Measurements from ENCODE around the gene CACNB2. TPM values are rescaled to one million over a fixed set of nuclear protein-coding genes. Genes with fewer than 3 reads are reported as not detected.
"Not testable (repeated sequence)": the region's sequence is repeated elsewhere in the genome, so short reads cannot be mapped to it uniquely, and the experiment has no call there.

The CACNB2 gene
- total RNA-seq, 1 donor from 2014 or later: 0.13 TPM

GRCh38 chr10:18429335-18429734, 289.1 kb downstream of the CACNB2 start:
- no peak overlapping the region for H3K4me3 Mint-ChIP-seq
- H3K36me3 Mint-ChIP-seq (ENCODE audit: low read depth): no peaks in the 10 kb centered on the region
- peaks cover 7% of the 10 kb centered on the region for H3K27me3 Mint-ChIP-seq (ENCODE audit: insufficient read depth)
- DNase-seq (ENCODE audit: low spot score): no peak
- H3K4me1 Mint-ChIP-seq (ENCODE audit: low read depth): no peaks in the 10 kb centered on the region
- intact Hi-C loops (cut with micrococcal nuclease): no loop called here
- H3K9me3 Mint-ChIP-seq: no peaks in the 10 kb centered on the region
- H3K27ac Mint-ChIP-seq: no peak overlapping the region

DNA sequence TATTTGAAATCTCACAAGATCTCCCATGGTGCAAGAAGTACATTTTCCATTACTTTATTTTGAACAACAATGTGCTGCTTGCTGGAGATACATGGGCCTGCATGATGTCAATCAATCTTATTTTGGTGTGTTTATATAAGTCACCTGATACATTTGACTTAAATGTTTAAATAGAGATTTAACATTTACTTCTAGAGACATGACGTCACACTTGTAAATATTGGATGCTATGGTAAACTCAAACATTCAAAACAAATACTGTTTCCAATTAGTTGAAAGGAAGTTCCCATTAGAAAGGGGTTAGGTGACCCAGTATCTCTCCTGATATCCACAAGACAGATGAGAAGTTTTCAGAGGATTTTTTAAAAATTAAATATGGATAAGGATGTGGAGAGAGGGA, 296.7 kb downstream of the CACNB2 start:
- DNase-seq (ENCODE audit: low spot score): no peak
- H3K4me3 Mint-ChIP-seq: no peak overlapping the region
- intact Hi-C loops (cut with micrococcal nuclease): no loop called here
- H3K27me3 Mint-ChIP-seq (ENCODE audit: insufficient read depth): no peaks in the 10 kb centered on the region
- no peaks in the 10 kb centered on the region for H3K4me1 Mint-ChIP-seq (ENCODE audit: low read depth)
- H3K36me3 Mint-ChIP-seq (ENCODE audit: low read depth): no peaks in the 10 kb centered on the region
- no peaks in the 10 kb centered on the region for H3K9me3 Mint-ChIP-seq
- H3K27ac Mint-ChIP-seq: no peak overlapping the region

- Mint-ChIP-seq H3K27ac (no peak overlapping the region), H3K27me3 (ENCODE audit: insufficient read depth) (no peaks in the 10 kb centered on the region), H3K9me3 (no peaks in the 10 kb centered on the region), H3K4me1 (ENCODE audit: low read depth) (no peaks in the 10 kb centered on the region), H3K36me3 (ENCODE audit: low read depth) (no peaks in the 10 kb centered on the region), H3K4me3 (no peak overlapping the region)
- intact Hi-C loops (cut with micrococcal nuclease): no loop called here
- DNase-seq (ENCODE audit: low spot score): no peak
These were observed 297.3 kb downstream of the CACNB2 start for GRCh38 chr10:18437486-18437885.

GRCh38 chr10:18438361-18439126, 298.3 kb downstream of the CACNB2 start:
- no peaks in the 10 kb centered on the region for H3K4me1 Mint-ChIP-seq (ENCODE audit: low read depth)
- H3K36me3 Mint-ChIP-seq (ENCODE audit: low read depth): no peaks in the 10 kb centered on the region
- no peak overlapping the region for H3K4me3 Mint-ChIP-seq
- intact Hi-C loops (cut with micrococcal nuclease): no loop called here
- no peaks in the 10 kb centered on the region for H3K9me3 Mint-ChIP-seq
- H3K27me3 Mint-ChIP-seq (ENCODE audit: insufficient read depth): no peaks in the 10 kb centered on the region
- DNase-seq (ENCODE audit: low spot score): no peak
- no peak overlapping the region for H3K27ac Mint-ChIP-seq

DNA sequence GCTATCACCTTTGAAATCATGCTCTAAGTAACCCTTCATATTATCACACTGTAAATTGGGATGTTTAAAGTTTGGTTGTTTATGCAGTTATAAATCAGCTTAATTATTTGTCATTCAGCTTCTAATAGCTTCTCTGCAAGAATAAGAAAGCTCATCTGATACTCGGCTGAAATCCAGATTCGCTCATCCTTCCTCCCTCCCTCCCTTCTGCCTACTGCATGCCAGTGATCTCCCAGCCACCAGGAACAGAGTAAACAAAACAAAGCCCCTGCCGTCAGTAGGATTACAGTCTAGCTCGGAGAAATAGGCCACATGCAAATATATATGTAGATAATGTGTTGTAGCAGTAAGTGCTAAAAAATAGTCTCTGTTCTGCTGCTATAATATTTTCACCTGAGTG, 299.4 kb downstream of the CACNB2 start:
- no peak for DNase-seq (ENCODE audit: low spot score)
- Mint-ChIP-seq H3K4me3 (no peak overlapping the region), H3K36me3 (ENCODE audit: low read depth) (no peaks in the 10 kb centered on the region), H3K27me3 (ENCODE audit: insufficient read depth) (no peaks in the 10 kb centered on the region), H3K27ac (no peak overlapping the region), H3K4me1 (ENCODE audit: low read depth) (no peaks in the 10 kb centered on the region), H3K9me3 (no peaks in the 10 kb centered on the region)
- intact Hi-C loops (cut with micrococcal nuclease): no loop called here

- H3K4me1 Mint-ChIP-seq (ENCODE audit: low read depth); DNase-seq (ENCODE audit: low spot score); H3K27ac Mint-ChIP-seq; H3K9me3 Mint-ChIP-seq; H3K4me3 Mint-ChIP-seq; H3K27me3 Mint-ChIP-seq (ENCODE audit: insufficient read depth); H3K36me3 Mint-ChIP-seq (ENCODE audit: low read depth); intact Hi-C loops (cut with micrococcal nuclease): not testable (repeated sequence)
These were observed 305.4 kb downstream of the CACNB2 start for GRCh38 chr10:18445635-18446034.

- H3K27me3 Mint-ChIP-seq (ENCODE audit: insufficient read depth): no peaks in the 10 kb centered on the region
- intact Hi-C loops (cut with micrococcal nuclease): no loop called here
- no peak overlapping the region for H3K27ac Mint-ChIP-seq
- H3K36me3 Mint-ChIP-seq (ENCODE audit: low read depth): no peaks in the 10 kb centered on the region
- no peaks in the 10 kb centered on the region for H3K4me1 Mint-ChIP-seq (ENCODE audit: low read depth)
- no peak for DNase-seq (ENCODE audit: low spot score)
- H3K4me3 Mint-ChIP-seq: no peak overlapping the region
- no peaks in the 10 kb centered on the region for H3K9me3 Mint-ChIP-seq
These were observed 306.0 kb downstream of the CACNB2 start for GRCh38 chr10:18446205-18446604.

- intact Hi-C loops (cut with micrococcal nuclease): no loop called here
- Mint-ChIP-seq H3K27ac (no peak overlapping the region), H3K4me3 (no peak overlapping the region), H3K9me3 (no peaks in the 10 kb centered on the region), H3K27me3 (ENCODE audit: insufficient read depth) (no peaks in the 10 kb centered on the region), H3K36me3 (ENCODE audit: low read depth) (no peaks in the 10 kb centered on the region), H3K4me1 (ENCODE audit: low read depth) (no peaks in the 10 kb centered on the region)
- DNase-seq (ENCODE audit: low spot score): no peak
These were observed 309.4 kb downstream of the CACNB2 start for GRCh38 chr10:18449611-18450026.

DNA sequence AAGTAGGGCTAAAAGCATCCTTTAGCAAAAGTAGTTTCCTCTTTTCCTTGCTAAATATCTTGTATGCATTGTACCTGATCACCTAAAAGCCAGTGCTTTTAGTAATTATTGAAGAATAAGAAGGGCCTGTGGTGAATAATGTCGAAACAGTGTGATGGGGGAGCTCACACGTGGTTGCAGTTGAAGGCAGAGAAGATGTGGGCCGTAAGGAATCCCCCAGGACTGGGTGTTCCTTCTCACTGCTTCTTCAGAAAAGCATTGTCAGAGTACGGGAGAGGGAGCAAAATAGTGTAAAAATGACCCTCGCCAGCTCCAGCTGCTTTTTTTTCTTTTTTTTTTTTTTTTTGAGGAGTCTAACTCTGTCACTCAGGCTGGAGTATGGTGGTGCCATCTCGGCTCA, 310.1 kb downstream of the CACNB2 start:
- Mint-ChIP-seq H3K9me3 (no peaks in the 10 kb centered on the region), H3K27me3 (ENCODE audit: insufficient read depth) (no peaks in the 10 kb centered on the region), H3K4me3 (no peak overlapping the region), H3K4me1 (ENCODE audit: low read depth) (no peaks in the 10 kb centered on the region), H3K36me3 (ENCODE audit: low read depth) (no peaks in the 10 kb centered on the region), H3K27ac (no peak overlapping the region)
- intact Hi-C loops (cut with micrococcal nuclease): no loop called here
- DNase-seq (ENCODE audit: low spot score): no peak

DNA sequence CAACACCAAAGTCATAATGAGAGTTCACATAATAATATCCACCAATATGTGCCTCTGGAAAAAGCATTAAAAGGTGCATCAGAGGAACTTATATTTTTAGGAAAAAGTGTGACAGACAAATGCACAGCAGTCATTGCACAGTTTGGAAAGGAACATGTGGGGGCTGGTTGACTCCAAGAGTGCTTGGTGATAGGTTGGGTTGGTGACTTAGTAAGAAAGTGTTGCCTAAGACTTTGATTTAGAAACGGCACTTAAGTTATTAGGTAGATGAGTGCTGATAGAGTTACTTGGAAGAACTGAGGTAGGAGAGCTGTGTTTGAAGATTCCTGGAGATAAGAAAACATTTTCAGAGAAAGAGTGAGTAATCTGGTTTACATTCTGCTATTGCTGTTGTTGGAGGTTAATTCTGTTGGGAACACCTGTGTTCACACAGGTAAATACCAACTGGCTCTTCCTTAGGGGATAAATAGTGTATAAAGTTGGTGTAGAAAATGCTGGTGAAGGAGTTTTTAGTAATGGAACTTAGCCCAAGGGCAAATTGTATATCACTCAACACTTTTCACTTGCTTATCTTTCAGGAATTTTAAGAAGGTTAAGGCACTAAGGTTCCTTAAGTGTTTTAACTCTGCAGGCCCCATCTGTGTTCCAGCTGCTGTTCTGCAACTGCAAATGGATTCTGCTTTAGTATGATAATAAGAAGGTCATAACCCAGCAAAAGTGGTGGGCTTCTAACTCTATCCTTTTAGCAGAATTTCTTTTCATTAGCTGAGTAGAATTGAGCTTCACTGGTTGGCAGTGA, 315.1 kb downstream of the CACNB2 start:
- Mint-ChIP-seq H3K27ac (no peak overlapping the region), H3K36me3 (ENCODE audit: low read depth) (no peaks in the 10 kb centered on the region), H3K27me3 (ENCODE audit: insufficient read depth) (no peaks in the 10 kb centered on the region), H3K4me1 (ENCODE audit: low read depth) (no peaks in the 10 kb centered on the region), H3K9me3 (no peaks in the 10 kb centered on the region), H3K4me3 (no peak overlapping the region)
- DNase-seq (ENCODE audit: low spot score): no peak
- intact Hi-C loops (cut with micrococcal nuclease): no loop called here

DNA sequence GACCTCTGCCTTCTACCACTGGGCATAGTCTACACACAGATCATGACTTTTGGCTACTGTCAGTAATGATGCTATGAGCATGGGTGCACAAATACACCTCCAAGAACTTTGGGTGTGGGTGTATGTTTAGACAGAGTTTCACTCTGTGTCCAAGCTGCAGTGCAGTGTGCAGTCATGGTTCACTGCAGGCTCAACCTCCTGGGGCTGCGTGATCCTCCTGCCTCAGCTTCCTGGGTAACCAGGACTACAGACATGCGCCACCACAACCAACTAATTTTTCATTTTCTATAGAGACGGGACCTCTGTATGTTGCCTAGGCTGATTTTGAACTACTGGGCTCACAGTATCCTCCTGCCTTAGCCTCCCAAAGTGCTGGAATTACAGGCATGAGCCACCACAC, 316.8 kb downstream of the CACNB2 start:
- intact Hi-C loops (cut with micrococcal nuclease): no loop called here
- H3K27ac Mint-ChIP-seq: no peak overlapping the region
- H3K36me3 Mint-ChIP-seq (ENCODE audit: low read depth): no peaks in the 10 kb centered on the region
- H3K4me1 Mint-ChIP-seq (ENCODE audit: low read depth): no peaks in the 10 kb centered on the region
- no peak overlapping the region for H3K4me3 Mint-ChIP-seq
- H3K9me3 Mint-ChIP-seq: no peaks in the 10 kb centered on the region
- no peak for DNase-seq (ENCODE audit: low spot score)
- no peaks in the 10 kb centered on the region for H3K27me3 Mint-ChIP-seq (ENCODE audit: insufficient read depth)

GRCh38 chr10:18460032-18460431, 319.8 kb downstream of the CACNB2 start:
- Mint-ChIP-seq H3K4me1 (ENCODE audit: low read depth) (no peaks in the 10 kb centered on the region), H3K4me3 (no peak overlapping the region), H3K36me3 (ENCODE audit: low read depth) (no peaks in the 10 kb centered on the region), H3K27ac (no peak overlapping the region), H3K27me3 (ENCODE audit: insufficient read depth) (no peaks in the 10 kb centered on the region), H3K9me3 (no peaks in the 10 kb centered on the region)
- no peak for DNase-seq (ENCODE audit: low spot score)
- intact Hi-C loops (cut with micrococcal nuclease): no loop called here

GRCh38 chr10:18463673-18464211, 323.5 kb downstream of the CACNB2 start:
- Mint-ChIP-seq H3K9me3 (no peaks in the 10 kb centered on the region), H3K27ac (no peak overlapping the region), H3K27me3 (ENCODE audit: insufficient read depth) (no peaks in the 10 kb centered on the region), H3K4me3 (no peak overlapping the region), H3K4me1 (ENCODE audit: low read depth) (no peaks in the 10 kb centered on the region), H3K36me3 (ENCODE audit: low read depth) (no peaks in the 10 kb centered on the region)
- no peak for DNase-seq (ENCODE audit: low spot score)
- intact Hi-C loops (cut with micrococcal nuclease): no loop called here
